Endothelial cell (in vitro differentiated cells): ENCODE measurements around the gene SRL. TPM values are rescaled to one million over a fixed set of nuclear protein-coding genes. Genes with fewer than 3 reads are reported as not detected.

ENCODE experiments used
- DNase-seq: peaks from one replicate; pipeline ENCODE4 v3.0.0; 2021; ENCODE audit warnings: low spot score
- H3K27ac Mint-ChIP-seq: one replicate; pipeline ENCODE4 v1.8.0; 2021; ENCODE audit warnings: mixed read lengths, inconsistent platforms; ENCODE audit not compliant: unreplicated experiment
- H3K27me3 Mint-ChIP-seq: one replicate; pipeline ENCODE4 v1.8.0; 2021; ENCODE audit warnings: mild to moderate bottlenecking, moderate library complexity, mixed read lengths, inconsistent platforms; ENCODE audit not compliant: unreplicated experiment
- H3K36me3 Mint-ChIP-seq: one replicate; pipeline ENCODE4 v1.8.0; 2021; ENCODE audit warnings: mild to moderate bottlenecking, low read depth, mixed read lengths, inconsistent platforms; ENCODE audit not compliant: unreplicated experiment
- H3K4me1 Mint-ChIP-seq: one replicate; pipeline ENCODE4 v1.8.0; 2021; ENCODE audit warnings: mild to moderate bottlenecking, mixed read lengths, inconsistent platforms; ENCODE audit not compliant: unreplicated experiment
- H3K4me3 Mint-ChIP-seq: one replicate; pipeline ENCODE4 v1.8.0; 2021; ENCODE audit warnings: mild to moderate bottlenecking, mixed read lengths, inconsistent platforms; ENCODE audit not compliant: unreplicated experiment
- H3K9me3 Mint-ChIP-seq: one replicate; pipeline ENCODE4 v1.8.0; 2021; ENCODE audit warnings: mixed read lengths, inconsistent platforms; ENCODE audit not compliant: unreplicated experiment
- total RNA-seq: library from RNA; stranded (reverse); fragmentation: NEBNext Ultra II Directional; extraction: Animal tissue kit (Norgen Biotek cat#: 25700); gene quantifications from one replicate; pipeline ENCODE4 v1.2.1, GENCODE V29; 2021; ENCODE audit not compliant: unreplicated experiment
- TF ChIP-seq, protein P1 (sequence below): fragments of 200-600 bp; sonication (generic); IDR thresholded peaks from one replicate; pipeline ENCODE4 v1.5.0; 2021; ENCODE audit warnings: antibody characterized with exemption; ENCODE audit not compliant: unreplicated experiment

Gene SRL
- total RNA-seq, 1 donor from 2014 or later, result 0.26 TPM

DNA sequence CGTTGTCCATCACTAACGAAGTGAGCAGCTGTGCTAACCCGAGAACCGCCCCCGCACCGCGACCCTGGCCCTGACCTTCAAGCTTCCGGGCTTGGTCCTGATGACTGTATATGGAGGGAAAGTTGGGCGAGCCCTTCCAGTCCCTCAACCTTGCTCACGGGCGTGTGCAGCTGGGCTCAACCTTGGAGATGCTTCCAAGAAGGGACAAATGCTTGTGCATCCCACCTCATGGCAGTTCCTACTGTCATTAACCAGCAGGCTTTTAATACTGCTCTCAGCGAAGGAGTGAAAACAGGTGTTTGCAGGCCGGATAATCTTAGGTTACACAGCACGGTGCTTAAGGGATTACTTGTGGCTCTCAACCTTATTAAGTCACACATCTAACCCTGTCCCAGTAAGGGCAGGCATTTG lies 33.5 kb downstream of the SRL start:
- DNase-seq, result no peak
- Mint-ChIP-seq H3K9me3 (no peaks in the 10 kb centered on the region), H3K4me3 (no peak overlapping the region), H3K4me1 (no peaks in the 10 kb centered on the region), H3K36me3 (no peaks in the 10 kb centered on the region), H3K27me3 (peaks cover 6% of the 10 kb centered on the region), H3K27ac (no peak overlapping the region)
- TF ChIP-seq, protein P1, sequence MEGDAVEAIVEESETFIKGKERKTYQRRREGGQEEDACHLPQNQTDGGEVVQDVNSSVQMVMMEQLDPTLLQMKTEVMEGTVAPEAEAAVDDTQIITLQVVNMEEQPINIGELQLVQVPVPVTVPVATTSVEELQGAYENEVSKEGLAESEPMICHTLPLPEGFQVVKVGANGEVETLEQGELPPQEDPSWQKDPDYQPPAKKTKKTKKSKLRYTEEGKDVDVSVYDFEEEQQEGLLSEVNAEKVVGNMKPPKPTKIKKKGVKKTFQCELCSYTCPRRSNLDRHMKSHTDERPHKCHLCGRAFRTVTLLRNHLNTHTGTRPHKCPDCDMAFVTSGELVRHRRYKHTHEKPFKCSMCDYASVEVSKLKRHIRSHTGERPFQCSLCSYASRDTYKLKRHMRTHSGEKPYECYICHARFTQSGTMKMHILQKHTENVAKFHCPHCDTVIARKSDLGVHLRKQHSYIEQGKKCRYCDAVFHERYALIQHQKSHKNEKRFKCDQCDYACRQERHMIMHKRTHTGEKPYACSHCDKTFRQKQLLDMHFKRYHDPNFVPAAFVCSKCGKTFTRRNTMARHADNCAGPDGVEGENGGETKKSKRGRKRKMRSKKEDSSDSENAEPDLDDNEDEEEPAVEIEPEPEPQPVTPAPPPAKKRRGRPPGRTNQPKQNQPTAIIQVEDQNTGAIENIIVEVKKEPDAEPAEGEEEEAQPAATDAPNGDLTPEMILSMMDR, result no peak

DNA sequence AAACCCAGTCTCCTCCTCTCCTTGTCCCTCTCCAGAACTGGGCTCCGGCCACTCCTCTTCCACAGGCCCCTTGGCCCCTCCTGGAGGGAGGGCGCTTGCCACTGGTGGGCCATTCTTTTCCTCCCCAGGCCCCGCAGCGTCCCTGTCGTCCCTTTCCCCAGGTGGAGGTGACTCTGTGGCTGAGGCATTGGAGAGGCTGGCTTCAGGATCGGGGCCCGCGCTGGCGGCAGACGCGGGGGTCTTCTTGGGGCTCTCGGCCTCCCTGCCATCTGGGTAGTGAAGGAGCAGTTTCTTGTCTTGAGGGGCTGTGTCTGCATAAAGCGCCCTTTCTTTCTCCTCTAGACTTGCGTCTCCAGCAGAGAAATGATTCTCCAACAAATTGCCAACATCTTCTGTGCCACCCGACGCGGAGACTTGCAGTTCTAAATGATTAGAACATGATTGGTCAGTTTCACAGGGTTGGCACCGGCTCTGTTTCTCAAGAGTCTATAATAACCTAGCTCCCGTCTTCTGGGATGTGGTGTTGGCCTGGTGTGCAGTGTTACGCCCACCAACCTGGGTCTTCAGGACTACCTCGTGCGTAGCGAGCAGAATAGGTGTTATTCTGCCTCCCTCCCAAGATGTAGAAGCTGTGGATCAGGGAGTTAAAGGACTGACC lies 34.1 kb downstream of the SRL start:
- peaks cover 6% of the 10 kb centered on the region for H3K27me3 Mint-ChIP-seq
- H3K27ac Mint-ChIP-seq, result no peak overlapping the region
- TF ChIP-seq, protein P1, result no peak
- H3K4me3 Mint-ChIP-seq, result no peak overlapping the region
- no peaks in the 10 kb centered on the region for H3K4me1 Mint-ChIP-seq
- no peaks in the 10 kb centered on the region for H3K36me3 Mint-ChIP-seq
- DNase-seq, result no peak
- no peaks in the 10 kb centered on the region for H3K9me3 Mint-ChIP-seq

DNA sequence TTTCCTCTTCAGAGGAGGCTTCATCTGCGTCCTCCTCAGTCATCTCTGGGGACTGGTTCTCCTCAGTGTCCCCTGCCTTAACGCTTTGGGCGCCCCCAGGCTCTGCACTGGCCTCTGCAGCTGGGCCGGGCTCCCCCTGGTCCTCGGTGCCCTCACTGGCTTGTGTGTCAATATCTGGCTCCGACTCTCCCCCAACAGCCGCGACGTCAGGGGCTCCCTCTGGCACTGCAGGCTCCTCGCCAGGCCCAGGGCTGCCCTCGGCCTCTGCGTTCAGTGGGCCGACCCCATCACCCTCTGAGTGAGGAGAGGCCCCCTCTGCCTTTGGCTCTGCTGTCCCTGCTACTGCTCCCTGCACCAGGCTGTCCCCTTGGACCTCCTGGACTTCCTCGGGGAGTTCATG lies 34.7 kb downstream of the SRL start:
- no peak for DNase-seq
- H3K36me3 Mint-ChIP-seq, result no peaks in the 10 kb centered on the region
- TF ChIP-seq, protein P1, result no peak
- no peaks in the 10 kb centered on the region for H3K4me1 Mint-ChIP-seq
- no peak overlapping the region for H3K27ac Mint-ChIP-seq
- H3K27me3 Mint-ChIP-seq, result peaks cover 4% of the 10 kb centered on the region
- H3K4me3 Mint-ChIP-seq, result no peak overlapping the region
- H3K9me3 Mint-ChIP-seq, result no peaks in the 10 kb centered on the region

DNA sequence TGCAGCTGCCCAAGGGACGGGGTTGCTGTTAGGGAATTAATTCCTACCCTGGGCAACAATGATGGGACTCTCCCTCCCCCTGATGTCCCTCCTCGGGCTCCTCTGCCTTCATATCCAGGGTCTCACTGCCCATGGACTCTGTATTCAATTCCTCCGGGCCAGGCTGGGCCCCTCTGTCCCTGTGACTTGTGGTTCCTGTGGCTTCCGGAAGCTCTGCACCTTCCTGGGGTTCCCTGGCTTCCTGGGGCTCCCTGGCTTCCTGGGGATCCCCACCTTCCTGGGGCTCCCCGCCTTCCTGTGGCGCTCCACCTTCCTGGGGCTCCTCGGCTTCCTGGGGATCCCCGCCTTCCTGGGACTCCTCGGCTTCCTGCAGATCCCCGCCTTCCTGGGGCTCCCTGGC lies 35.2 kb downstream of the SRL start:
- H3K4me1 Mint-ChIP-seq, result no peaks in the 10 kb centered on the region
- DNase-seq, result no peak
- H3K4me3 Mint-ChIP-seq, result no peak overlapping the region
- no peaks in the 10 kb centered on the region for H3K9me3 Mint-ChIP-seq
- H3K27ac Mint-ChIP-seq, result no peak overlapping the region
- TF ChIP-seq, protein P1, result no peak
- no peaks in the 10 kb centered on the region for H3K36me3 Mint-ChIP-seq
- peaks cover 4% of the 10 kb centered on the region for H3K27me3 Mint-ChIP-seq

DNA sequence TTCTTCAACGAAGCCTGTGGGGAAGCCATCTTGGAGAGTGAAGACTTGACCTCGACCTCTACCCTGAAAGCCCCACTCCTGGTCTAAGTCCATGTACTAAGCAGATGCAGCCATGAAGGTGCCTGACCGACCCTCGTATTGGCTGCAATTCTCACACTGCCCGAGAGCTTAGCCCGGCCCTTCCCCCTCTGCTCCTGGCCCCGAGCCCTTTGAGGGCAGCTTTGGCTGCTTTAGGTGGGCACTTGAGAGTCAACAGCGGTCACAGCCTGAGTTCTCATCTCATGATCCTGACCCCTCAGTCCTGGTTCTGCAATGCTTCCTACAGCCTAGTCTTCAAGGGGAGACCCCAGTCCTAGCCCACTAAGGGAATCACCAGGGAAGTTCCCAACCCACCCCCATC lies 35.9 kb downstream of the SRL start:
- TF ChIP-seq, protein P1, result no peak
- no peak overlapping the region for H3K27ac Mint-ChIP-seq
- no peaks in the 10 kb centered on the region for H3K9me3 Mint-ChIP-seq

More for the DNA sequence above, 35.9 kb downstream of the SRL start:
- H3K4me3 Mint-ChIP-seq, result no peak overlapping the region
- no peaks in the 10 kb centered on the region for H3K36me3 Mint-ChIP-seq
- DNase-seq, result no peak
- no peaks in the 10 kb centered on the region for H3K4me1 Mint-ChIP-seq
- H3K27me3 Mint-ChIP-seq, result peaks cover 4% of the 10 kb centered on the region
